Measurements from ENCODE around the gene PLXNA4. TPM values are rescaled to one million over a fixed set of nuclear protein-coding genes. Genes with fewer than 3 reads are reported as not detected.

PLXNA4 gene
- total RNA-seq, 1 donor from 2014 or later, result 16.2 TPM

DNA sequence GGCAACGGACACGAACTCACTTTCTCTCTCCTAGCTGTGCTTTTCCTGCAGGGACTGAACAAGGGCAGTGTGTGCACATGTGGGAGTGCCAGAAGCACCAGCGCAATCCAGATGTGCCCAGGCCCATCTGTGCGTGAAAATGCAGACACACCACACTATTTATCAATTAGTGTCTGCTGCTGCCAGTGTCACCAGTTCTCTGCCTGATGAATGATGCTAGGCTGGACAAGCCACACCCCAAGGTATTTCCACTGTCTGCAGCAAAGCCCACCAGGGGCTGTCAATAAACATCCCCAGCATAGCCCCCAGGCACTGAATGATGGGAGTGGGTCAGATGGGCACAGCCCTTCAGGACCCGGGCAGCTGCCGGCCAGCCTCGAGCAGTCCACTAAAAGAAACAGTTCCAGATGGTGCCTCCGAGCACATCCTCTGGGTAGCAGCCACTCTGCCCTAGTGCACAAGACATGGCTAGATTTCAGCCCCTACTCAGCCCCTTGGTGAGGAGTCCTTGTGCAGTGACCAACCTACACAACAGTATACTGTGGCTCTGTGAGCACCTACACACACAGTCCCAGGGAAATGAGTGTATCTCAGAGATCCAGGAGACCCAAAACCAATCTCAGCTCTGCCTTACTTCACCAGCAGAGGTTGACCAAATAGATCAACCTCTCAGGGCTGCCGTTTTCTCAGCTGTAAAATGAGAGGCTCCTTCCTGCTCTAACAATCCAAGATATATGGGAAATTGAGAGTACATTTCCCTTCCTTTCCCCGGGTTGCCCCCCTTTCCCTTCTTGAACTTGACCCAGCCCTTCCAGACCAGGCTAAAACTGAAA lies 314.7 kb downstream of the PLXNA4 start:
- peaks cover 10% of the 10 kb centered on the region for H3K9me3 Mint-ChIP-seq (ENCODE audit: unreplicated experiment)
- H3K4me1 Mint-ChIP-seq (ENCODE audit: low read depth, unreplicated experiment), result peaks cover 22% of the 10 kb centered on the region
- peak overlapping the region; percentile 75 for H3K27ac Mint-ChIP-seq (ENCODE audit: unreplicated experiment)
- TF ChIP-seq, protein P1, sequence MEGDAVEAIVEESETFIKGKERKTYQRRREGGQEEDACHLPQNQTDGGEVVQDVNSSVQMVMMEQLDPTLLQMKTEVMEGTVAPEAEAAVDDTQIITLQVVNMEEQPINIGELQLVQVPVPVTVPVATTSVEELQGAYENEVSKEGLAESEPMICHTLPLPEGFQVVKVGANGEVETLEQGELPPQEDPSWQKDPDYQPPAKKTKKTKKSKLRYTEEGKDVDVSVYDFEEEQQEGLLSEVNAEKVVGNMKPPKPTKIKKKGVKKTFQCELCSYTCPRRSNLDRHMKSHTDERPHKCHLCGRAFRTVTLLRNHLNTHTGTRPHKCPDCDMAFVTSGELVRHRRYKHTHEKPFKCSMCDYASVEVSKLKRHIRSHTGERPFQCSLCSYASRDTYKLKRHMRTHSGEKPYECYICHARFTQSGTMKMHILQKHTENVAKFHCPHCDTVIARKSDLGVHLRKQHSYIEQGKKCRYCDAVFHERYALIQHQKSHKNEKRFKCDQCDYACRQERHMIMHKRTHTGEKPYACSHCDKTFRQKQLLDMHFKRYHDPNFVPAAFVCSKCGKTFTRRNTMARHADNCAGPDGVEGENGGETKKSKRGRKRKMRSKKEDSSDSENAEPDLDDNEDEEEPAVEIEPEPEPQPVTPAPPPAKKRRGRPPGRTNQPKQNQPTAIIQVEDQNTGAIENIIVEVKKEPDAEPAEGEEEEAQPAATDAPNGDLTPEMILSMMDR (IDR thresholded peaks at IDR 0.05; ENCODE audit: partially characterized antibody, unreplicated experiment), result no peak
- no peaks in the 10 kb centered on the region for H3K36me3 Mint-ChIP-seq (ENCODE audit: unreplicated experiment)
- peak; percentile 47 for DNase-seq
- peaks cover 5% of the 10 kb centered on the region for H3K27me3 Mint-ChIP-seq (ENCODE audit: unreplicated experiment)
- peak overlapping the region; percentile 59 for H3K4me3 Mint-ChIP-seq (ENCODE audit: unreplicated experiment)

DNA sequence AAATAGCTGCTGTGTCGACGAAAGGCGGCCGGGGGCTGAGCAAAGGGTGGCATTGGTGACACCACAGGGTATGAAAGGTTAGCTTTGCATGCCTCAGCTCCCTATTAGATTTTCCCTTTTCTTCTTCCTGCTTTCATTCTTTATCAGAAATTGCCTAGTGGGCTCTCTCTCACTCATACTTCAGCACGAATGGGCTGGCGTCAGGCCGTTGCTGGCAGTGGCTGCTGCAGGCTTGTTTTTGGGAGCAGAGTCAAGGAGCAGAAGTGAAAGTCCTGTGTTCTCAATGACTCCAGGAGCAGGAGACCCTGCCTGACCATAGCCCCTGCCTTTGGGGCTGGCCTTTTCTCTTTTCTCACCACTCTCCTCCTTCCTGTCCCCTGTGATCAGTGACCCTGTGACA lies 318.0 kb downstream of the PLXNA4 start:
- peaks cover 24% of the 10 kb centered on the region for H3K4me1 Mint-ChIP-seq (ENCODE audit: low read depth, unreplicated experiment)
- H3K36me3 Mint-ChIP-seq (ENCODE audit: unreplicated experiment), result no peaks in the 10 kb centered on the region
- peaks cover 5% of the 10 kb centered on the region for H3K27me3 Mint-ChIP-seq (ENCODE audit: unreplicated experiment)
- TF ChIP-seq, protein P1 (IDR thresholded peaks at IDR 0.05; ENCODE audit: partially characterized antibody, unreplicated experiment), result no peak
- peaks cover 9% of the 10 kb centered on the region for H3K9me3 Mint-ChIP-seq (ENCODE audit: unreplicated experiment)
- H3K27ac Mint-ChIP-seq (ENCODE audit: unreplicated experiment), result no peak overlapping the region
- DNase-seq, result no peak
- H3K4me3 Mint-ChIP-seq (ENCODE audit: unreplicated experiment), result no peak overlapping the region

DNA sequence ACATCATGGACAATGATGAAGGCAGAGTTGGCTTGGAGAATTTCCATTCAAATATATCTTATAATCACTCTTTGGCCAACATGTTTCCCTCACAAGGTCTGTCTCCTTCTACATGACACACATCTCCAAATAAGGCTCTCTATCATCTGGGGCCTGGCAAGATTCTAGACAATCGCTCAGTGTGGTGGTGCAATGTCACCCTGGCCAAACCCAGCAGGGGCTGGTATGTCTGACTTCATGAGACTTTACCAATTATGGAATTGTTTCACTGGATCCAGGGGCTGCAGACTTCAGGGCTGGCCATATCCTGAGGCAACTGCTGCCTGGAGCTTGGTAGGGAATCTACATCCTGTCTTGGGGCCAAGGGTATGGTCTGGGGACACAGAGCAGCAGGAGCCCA lies 319.0 kb downstream of the PLXNA4 start:
- Mint-ChIP-seq H3K36me3 (ENCODE audit: unreplicated experiment) (no peaks in the 10 kb centered on the region), H3K4me1 (ENCODE audit: low read depth, unreplicated experiment) (peaks cover 21% of the 10 kb centered on the region), H3K27me3 (ENCODE audit: unreplicated experiment) (peaks cover 4% of the 10 kb centered on the region), H3K4me3 (ENCODE audit: unreplicated experiment) (no peak overlapping the region), H3K9me3 (ENCODE audit: unreplicated experiment) (peaks cover 10% of the 10 kb centered on the region), H3K27ac (ENCODE audit: unreplicated experiment) (no peak overlapping the region)
- TF ChIP-seq, protein P1 (IDR thresholded peaks at IDR 0.05; ENCODE audit: partially characterized antibody, unreplicated experiment), result no peak
- no peak for DNase-seq

GRCh38 chr7:132256721-132257212 lies 319.5 kb downstream of the PLXNA4 start:
- Mint-ChIP-seq H3K36me3 (ENCODE audit: unreplicated experiment) (no peaks in the 10 kb centered on the region), H3K27ac (ENCODE audit: unreplicated experiment) (no peak overlapping the region), H3K27me3 (ENCODE audit: unreplicated experiment) (peaks cover 4% of the 10 kb centered on the region), H3K4me1 (ENCODE audit: low read depth, unreplicated experiment) (peaks cover 16% of the 10 kb centered on the region), H3K4me3 (ENCODE audit: unreplicated experiment) (no peak overlapping the region), H3K9me3 (ENCODE audit: unreplicated experiment) (peaks cover 6% of the 10 kb centered on the region)
- DNase-seq, result no peak
- TF ChIP-seq, protein P1 (IDR thresholded peaks at IDR 0.05; ENCODE audit: partially characterized antibody, unreplicated experiment), result no peak

DNA sequence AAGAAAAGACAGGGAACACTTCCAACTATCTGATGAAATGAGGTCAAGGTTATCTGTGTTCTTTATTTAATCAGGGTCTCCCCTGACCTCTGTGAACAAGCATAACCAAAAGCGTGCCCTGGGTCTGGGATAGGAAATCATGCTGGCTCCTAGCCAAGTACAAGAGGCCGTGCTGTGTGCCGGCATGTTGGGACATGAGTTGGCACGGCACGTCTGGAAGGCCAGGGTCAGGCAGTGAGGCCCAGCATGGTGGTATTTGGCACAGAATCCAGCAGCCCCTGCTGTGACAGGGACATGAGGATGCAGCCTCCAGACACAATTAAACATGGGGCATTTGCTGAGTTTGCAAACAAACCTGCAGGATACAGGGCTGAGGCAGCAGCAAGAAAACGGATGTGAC lies 320.4 kb downstream of the PLXNA4 start:
- no peak for DNase-seq
- peaks cover 7% of the 10 kb centered on the region for H3K4me1 Mint-ChIP-seq (ENCODE audit: low read depth, unreplicated experiment)
- H3K27ac Mint-ChIP-seq (ENCODE audit: unreplicated experiment), result peak overlapping the region; percentile 12
- H3K4me3 Mint-ChIP-seq (ENCODE audit: unreplicated experiment), result no peak overlapping the region
- TF ChIP-seq, protein P1 (IDR thresholded peaks at IDR 0.05; ENCODE audit: partially characterized antibody, unreplicated experiment), result no peak
- H3K27me3 Mint-ChIP-seq (ENCODE audit: unreplicated experiment), result peaks cover 4% of the 10 kb centered on the region
- no peaks in the 10 kb centered on the region for H3K36me3 Mint-ChIP-seq (ENCODE audit: unreplicated experiment)
- H3K9me3 Mint-ChIP-seq (ENCODE audit: unreplicated experiment), result peaks cover 2% of the 10 kb centered on the region
